Kidney (tissue), 14 donors: Measurements from ENCODE around the gene TC2N. TPM values are rescaled to one million over a fixed set of nuclear protein-coding genes. Genes with fewer than 3 reads are reported as not detected.

Experiments used
- DNase-seq, 5 donors: peaks; one replicate each; pipeline ENCODE4 v3.0.0-alpha.2; 2013 to 2020
- FAIRE-seq: peaks from 2 replicates; lab custom pipeline; 2012; peaks lifted over from hg19 to GRCh38; lab: Jason Lieb, UNC
- H3K27ac ChIP-seq, 2 donors: one replicate each; pipeline ENCODE4 v1.7.0; 2013; ENCODE audit warnings: low read depth in 2 of 2, low read length in 2 of 2, inconsistent platforms in 1 of 2
- H3K27me3 ChIP-seq: one replicate; pipeline ENCODE4 v1.7.1; 2013; ENCODE audit warnings: low read length, inconsistent platforms; ENCODE audit not compliant: control insufficient read depth, insufficient read depth
- H3K36me3 ChIP-seq, 3 donors: one replicate each; pipeline versions ENCODE4 v1.7.0 to v1.7.1; 2013; ENCODE audit warnings: low read length in 3 of 3, control low read depth in 1 of 3, inconsistent platforms in 1 of 3; ENCODE audit not compliant: insufficient read depth in 3 of 3, control insufficient read depth in 2 of 3
- H3K4me1 ChIP-seq, 3 donors: one replicate each; pipeline versions ENCODE4 v1.7.0 to v1.7.1; 2013; ENCODE audit warnings: low read length in 3 of 3, inconsistent platforms in 1 of 3, low read depth in 1 of 3; ENCODE audit not compliant: control insufficient read depth in 2 of 3, insufficient read depth in 2 of 3
- H3K4me3 ChIP-seq, 3 donors: one replicate each; pipeline versions ENCODE4 v1.7.0 to v1.8.1; 2013; ENCODE audit warnings: low read length in 3 of 3, control low read depth in 1 of 3, inconsistent platforms in 1 of 3
- H3K9ac ChIP-seq, 3 donors: one replicate each; pipeline versions ENCODE4 v1.7.0 to v1.7.1; 2013; ENCODE audit warnings: low read length in 3 of 3, control low read depth in 1 of 3, inconsistent platforms in 1 of 3
- H3K9me3 ChIP-seq, 3 donors: one replicate each; pipeline versions ENCODE4 v1.7.0 to v1.7.1; 2013; ENCODE audit warnings: low read length in 3 of 3, control low read depth in 1 of 3, inconsistent platforms in 1 of 3; ENCODE audit not compliant: control insufficient read depth in 2 of 3, insufficient read depth in 1 of 3
- intact Hi-C: fragments of 100-400 bp; cut with DNase I; formaldehyde crosslinking; loops from one replicate; pipeline ENCODE4 v1.11.1; 2022
- polyA plus RNA-seq: library from polyadenylated mRNA; stranded (reverse); fragments of 350-450 nt; fragmentation: Illumina TruSeq; extraction: RNeasy Lipid Tissue Mini Kit (QIAGEN cat#74804); gene quantifications from one replicate; pipeline ENCODE4 v1.2.3, GENCODE V29; 2014; ENCODE audit warnings: low read depth, low replicate concordance; ENCODE audit not compliant: insufficient read depth
- total RNA-seq: library from RNA; stranded (reverse); fragmentation: NEBNext Ultra II Directional; extraction: Animal tissue kit (Norgen Biotek cat#: 25700); gene quantifications from one replicate; pipeline ENCODE4 v1.2.1, GENCODE V29; 2021
- TF ChIP-seq, protein P1 (sequence below): IDR thresholded peaks from 3 replicates; pipeline ENCODE4 v1.5.1; 2012; ENCODE audit warnings: mild to moderate bottlenecking, moderate library complexity, borderline replicate concordance; ENCODE audit not compliant: insufficient read depth; ENCODE audit errors: extremely low read depth
- donor health status: control.
- donor health status: control.
- donor health status: control.
- donor health status: control.
- donor health status: control.
- donor health status: DM: yes; HTN: yes; CAD: no.
- donor health status: Normal renal cell carcinoma (clear cell type).

The TC2N gene
- total and polyA plus RNA-seq, 2 donors from 2014 or later = 5.8 to 39.7 TPM

DNA sequence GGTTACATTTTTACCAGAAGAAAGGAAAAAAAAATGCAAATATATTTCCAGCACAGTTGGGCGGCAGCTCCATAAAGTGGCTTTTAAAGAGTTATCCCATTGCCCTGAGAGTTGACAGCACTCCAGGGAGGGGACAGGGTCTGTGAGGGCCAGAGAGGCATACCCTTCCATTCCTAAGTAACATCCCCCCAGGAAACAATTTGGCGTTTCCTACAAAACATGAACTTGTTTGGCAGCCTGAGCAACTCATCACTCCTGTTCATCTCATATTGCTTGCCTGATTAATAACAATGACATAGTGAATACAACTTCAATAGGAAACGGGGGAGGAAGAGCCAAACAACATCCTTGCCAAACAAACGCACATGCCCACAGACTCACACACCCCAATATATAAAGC lies 23.3 kb downstream of the TC2N start:
- no peak overlapping the region for H3K4me3 ChIP-seq
- FAIRE-seq (no peak), DNase-seq (no peak)
- H3K27ac ChIP-seq = no peak overlapping the region
- H3K9ac ChIP-seq = no peak overlapping the region
- intact Hi-C loops = no loop called here
- TF ChIP-seq, protein P1, sequence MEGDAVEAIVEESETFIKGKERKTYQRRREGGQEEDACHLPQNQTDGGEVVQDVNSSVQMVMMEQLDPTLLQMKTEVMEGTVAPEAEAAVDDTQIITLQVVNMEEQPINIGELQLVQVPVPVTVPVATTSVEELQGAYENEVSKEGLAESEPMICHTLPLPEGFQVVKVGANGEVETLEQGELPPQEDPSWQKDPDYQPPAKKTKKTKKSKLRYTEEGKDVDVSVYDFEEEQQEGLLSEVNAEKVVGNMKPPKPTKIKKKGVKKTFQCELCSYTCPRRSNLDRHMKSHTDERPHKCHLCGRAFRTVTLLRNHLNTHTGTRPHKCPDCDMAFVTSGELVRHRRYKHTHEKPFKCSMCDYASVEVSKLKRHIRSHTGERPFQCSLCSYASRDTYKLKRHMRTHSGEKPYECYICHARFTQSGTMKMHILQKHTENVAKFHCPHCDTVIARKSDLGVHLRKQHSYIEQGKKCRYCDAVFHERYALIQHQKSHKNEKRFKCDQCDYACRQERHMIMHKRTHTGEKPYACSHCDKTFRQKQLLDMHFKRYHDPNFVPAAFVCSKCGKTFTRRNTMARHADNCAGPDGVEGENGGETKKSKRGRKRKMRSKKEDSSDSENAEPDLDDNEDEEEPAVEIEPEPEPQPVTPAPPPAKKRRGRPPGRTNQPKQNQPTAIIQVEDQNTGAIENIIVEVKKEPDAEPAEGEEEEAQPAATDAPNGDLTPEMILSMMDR = no peak
- H3K9me3 ChIP-seq = no peaks in the 10 kb centered on the region
- H3K4me1 ChIP-seq = no peaks in the 10 kb centered on the region
- no peaks in the 10 kb centered on the region for H3K36me3 ChIP-seq
- no peaks in the 10 kb centered on the region for H3K27me3 ChIP-seq

DNA sequence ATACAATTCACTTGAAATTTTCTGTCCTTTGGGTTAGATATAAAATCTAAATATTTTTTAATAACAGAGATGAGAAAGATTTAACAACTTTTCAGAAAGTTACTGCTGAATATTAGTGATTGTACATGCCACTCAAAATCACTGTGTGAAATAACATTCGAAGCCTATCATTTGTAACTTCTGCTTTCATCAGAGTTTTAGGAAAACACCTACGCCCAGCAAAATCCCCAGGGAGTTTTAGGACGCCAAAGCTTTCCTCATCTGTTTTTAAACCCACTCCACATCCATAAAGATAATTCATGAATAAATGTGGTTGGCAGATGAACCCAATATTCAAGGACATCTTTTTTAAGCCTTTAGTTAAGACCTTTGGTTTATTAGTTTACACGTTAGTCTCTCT lies 23.9 kb downstream of the TC2N start:
- FAIRE-seq (no peak), DNase-seq (no peak)
- Histone ChIP-seq H3K27me3 (no peaks in the 10 kb centered on the region), H3K9ac (no peak overlapping the region), H3K4me1 (no peaks in the 10 kb centered on the region), H3K9me3 (no peaks in the 10 kb centered on the region), H3K36me3 (no peaks in the 10 kb centered on the region), H3K27ac (no peak overlapping the region), H3K4me3 (no peak overlapping the region)
- intact Hi-C loops = no loop called here
- TF ChIP-seq, protein P1 = no peak

DNA sequence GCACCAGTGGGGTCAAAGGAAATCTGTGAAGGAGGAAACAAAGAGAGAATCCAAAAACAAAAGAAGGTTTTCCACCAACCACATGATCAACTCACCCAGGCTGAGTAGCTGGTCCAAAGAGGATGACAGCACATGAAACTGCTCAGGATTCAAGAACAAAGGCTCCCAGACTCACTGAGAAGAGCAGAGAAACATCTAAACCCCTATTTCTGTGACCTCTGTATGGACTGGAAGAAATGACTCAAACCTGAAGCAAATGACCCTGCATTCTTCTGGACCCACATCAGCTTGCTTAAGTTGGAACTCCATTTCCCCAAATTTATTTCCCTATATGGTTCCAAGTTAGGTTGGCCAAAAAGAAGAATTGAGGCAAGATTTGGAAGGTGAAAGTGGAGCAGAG lies 26.3 kb downstream of the TC2N start:
- no peak overlapping the region for H3K4me3 ChIP-seq
- no peak overlapping the region for H3K27ac ChIP-seq
- H3K36me3 ChIP-seq = no peaks in the 10 kb centered on the region
- intact Hi-C loops = no loop called here
- no peaks in the 10 kb centered on the region for H3K9me3 ChIP-seq
- TF ChIP-seq, protein P1 = no peak
- no peak for FAIRE-seq
- no peaks in the 10 kb centered on the region for H3K27me3 ChIP-seq
- DNase-seq = no peak
- H3K4me1 ChIP-seq = peaks cover 0 to 6% (median 6%) of the 10 kb centered on the region in 3 donors
- H3K9ac ChIP-seq = no peak overlapping the region

DNA sequence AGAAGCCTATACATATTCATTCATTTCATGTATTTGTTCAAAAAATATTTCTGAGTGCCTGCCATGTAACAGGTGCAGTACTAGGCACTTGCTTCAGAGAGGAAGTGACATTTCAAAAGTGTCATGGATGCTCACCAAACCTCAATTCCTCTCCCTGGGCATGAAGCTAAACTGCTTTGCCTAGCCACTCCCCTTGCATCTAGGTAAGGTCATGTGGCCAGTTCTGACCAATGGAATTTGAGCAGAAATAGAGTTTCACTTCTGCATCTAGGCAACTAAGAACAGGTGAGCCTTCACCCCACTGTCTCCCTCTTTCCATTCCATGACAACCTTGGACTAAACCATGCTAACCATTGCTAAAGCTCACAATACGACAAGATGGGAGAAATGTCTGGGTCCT lies 27.6 kb downstream of the TC2N start:
- Histone ChIP-seq H3K27ac (no peak overlapping the region), H3K9me3 (no peaks in the 10 kb centered on the region), H3K4me3 (no peak overlapping the region), H3K4me1 (peaks cover 0 to 6% (median 6%) of the 10 kb centered on the region in 3 donors), H3K9ac (no peak overlapping the region), H3K27me3 (peaks cover 3% of the 10 kb centered on the region), H3K36me3 (no peaks in the 10 kb centered on the region)
- TF ChIP-seq, protein P1 = no peak
- FAIRE-seq (no peak), DNase-seq (no peak)
- intact Hi-C loops = no loop called here
